ENCODE measurements around the gene SMC2. TPM values are rescaled to one million over a fixed set of nuclear protein-coding genes. Genes with fewer than 3 reads are reported as not detected.

The SMC2 gene
- total RNA-seq, 2 donors from 2014 or later, result 8.9 to 10.0 TPM

GRCh38 chr9:104092875-104093600, 1.1 kb upstream of the SMC2 start:
- DNase-seq (peak in 1 of 2 donors; percentile 4), ATAC-seq (peak; percentile 30)

GRCh38 chr9:104094534-104095015, 466 bp downstream of the SMC2 start:
- ATAC-seq, result no peak

More at GRCh38 chr9:104092875-104093600, 1.1 kb upstream of the SMC2 start:
- intact Hi-C loops (cut with DNase I, micrococcal nuclease), result no loop called here

GRCh38 chr9:104099630-104100029, 5.5 kb downstream of the SMC2 start:
- no peak for DNase-seq
- intact Hi-C loops (cut with DNase I, micrococcal nuclease), result no loop called here
- ATAC-seq, result no peak

More at GRCh38 chr9:104094534-104095015, 466 bp downstream of the SMC2 start:
- intact Hi-C loops (cut with DNase I, micrococcal nuclease), result no loop called here
- DNase-seq, result no peak

- ATAC-seq (no peak), DNase-seq (no peak)
- intact Hi-C loops (cut with DNase I, micrococcal nuclease), result no loop called here
Observed at GRCh38 chr9:104104360-104104759, 10.3 kb downstream of the SMC2 start.

GRCh38 chr9:104107799-104108198, 13.7 kb downstream of the SMC2 start:
- DNase-seq, result no peak
- intact Hi-C loops (cut with DNase I, micrococcal nuclease), result no loop called here
- ATAC-seq, result no peak

GRCh38 chr9:104108315-104108714, 14.2 kb downstream of the SMC2 start:
- ATAC-seq (no peak), DNase-seq (no peak)
- intact Hi-C loops (cut with DNase I, micrococcal nuclease), result no loop called here

- intact Hi-C loops (cut with DNase I, micrococcal nuclease), result no loop called here
- no peak for ATAC-seq
- no peak for DNase-seq
Observed at GRCh38 chr9:104110509-104110908, 16.4 kb downstream of the SMC2 start.

- intact Hi-C loops (cut with DNase I, micrococcal nuclease), result no loop called here
- ATAC-seq (no peak), DNase-seq (no peak)
Observed at GRCh38 chr9:104118916-104119315, 24.8 kb downstream of the SMC2 start.

- no peak for ATAC-seq
- no peak for DNase-seq
- intact Hi-C loops (cut with DNase I, micrococcal nuclease), result no loop called here
Observed at GRCh38 chr9:104121022-104121421, 26.9 kb downstream of the SMC2 start.

- ATAC-seq, result no peak
- no peak for DNase-seq
- intact Hi-C loops (cut with DNase I, micrococcal nuclease), result no loop called here
Observed at GRCh38 chr9:104138243-104138868, 44.2 kb downstream of the SMC2 start.

GRCh38 chr9:104142799-104143549, 48.9 kb downstream of the SMC2 start:
- DNase-seq (no peak), ATAC-seq (no peak)
- intact Hi-C loops (cut with DNase I, micrococcal nuclease), result no loop called here

- intact Hi-C loops (cut with DNase I, micrococcal nuclease), result no loop called here
- DNase-seq (no peak), ATAC-seq (no peak)
Observed at GRCh38 chr9:104143550-104143910, 49.4 kb downstream of the SMC2 start.

GRCh38 chr9:104144336-104144735, 50.2 kb downstream of the SMC2 start:
- intact Hi-C loops (cut with DNase I, micrococcal nuclease), result no loop called here
- DNase-seq (no peak), ATAC-seq (no peak)

GRCh38 chr9:104173067-104173466, 79.0 kb downstream of the SMC2 start:
- ATAC-seq (no peak), DNase-seq (no peak)
- intact Hi-C loops (cut with DNase I, micrococcal nuclease), result no loop called here

GRCh38 chr9:104177003-104177611, 83.0 kb downstream of the SMC2 start:
- ATAC-seq, result peak; percentile 68
- intact Hi-C loops (cut with DNase I, micrococcal nuclease), result no loop called here
- no peak for DNase-seq

GRCh38 chr9:104177676-104178075, 83.6 kb downstream of the SMC2 start:
- ATAC-seq (no peak), DNase-seq (no peak)
- intact Hi-C loops (cut with DNase I, micrococcal nuclease), result no loop called here

Data from left colon (tissue), 2 donors.